ENCODE results near the gene MSTO1. TPM values are rescaled to one million over a fixed set of nuclear protein-coding genes. Genes with fewer than 3 reads are reported as not detected.
"Not testable (repeated sequence)": the region's sequence is repeated elsewhere in the genome, so short reads cannot be mapped to it uniquely, and the experiment has no call there.

MSTO1 gene
- total RNA-seq, 2 experiments from 2014 or later, result 61.5 to 64.5 TPM

DNA sequence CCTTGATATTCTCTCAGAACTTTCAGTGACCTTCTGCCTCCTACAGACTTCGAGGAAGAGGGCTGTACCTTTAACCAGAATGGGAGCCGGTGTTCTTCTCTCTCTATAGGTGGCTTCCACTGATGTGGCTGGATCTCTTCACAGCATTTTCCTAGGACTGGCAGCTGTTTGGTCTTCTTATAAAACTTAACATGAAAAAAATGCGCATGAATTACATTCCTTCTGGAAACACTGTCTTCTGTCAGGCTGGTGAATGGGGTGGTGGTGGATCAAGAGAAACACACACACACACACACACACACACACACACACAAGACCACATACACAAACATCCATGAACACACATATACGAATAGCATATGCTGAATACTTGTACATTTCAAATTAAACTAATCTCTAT is 51.2 kb downstream of the MSTO1 start:
- POLR2A ChIA-PET, CTCF ChIA-PET, DNase-seq, H3K9me3 Mint-ChIP-seq, H3K4me3 Mint-ChIP-seq, H3K4me1 Mint-ChIP-seq, H3K27me3 Mint-ChIP-seq, H3K27ac Mint-ChIP-seq: not testable (repeated sequence)
- peaks cover 57% of the 10 kb centered on the region for H3K36me3 Mint-ChIP-seq (ENCODE audit: low read depth)

Other genes with a start within 250 kb of the MSTO1 start
- gene ASH1L, start 47.4 kb upstream of the MSTO1 start, total RNA-seq, result 10 to 100 TPM; 42.9 to 44.1 TPM
- 10 to 100 TPM; 68.9 to 81.9 TPM for gene YY1AP1, start 78.6 kb downstream of the MSTO1 start, total RNA-seq
- gene DAP3, start 78.9 kb downstream of the MSTO1 start, total RNA-seq, result 100 to 1,000 TPM; 123 to 129 TPM
- gene GON4L, start 247.0 kb downstream of the MSTO1 start, total RNA-seq, result 10 to 100 TPM; 72.3 to 77.0 TPM
- gene SYT11, start 249.3 kb downstream of the MSTO1 start, total RNA-seq, result 10 to 100 TPM; 14.2 to 15.5 TPM

All from activated CD4-positive, alpha-beta T cell treated with anti-CD3 and anti-CD28 coated beads, Interleukin-2, amount 10 ng/mL, durations not matched to agents 7 days and 5 days (primary cell).